ENCODE measurements around the gene GRM4. TPM values are rescaled to one million over a fixed set of nuclear protein-coding genes. Genes with fewer than 3 reads are reported as not detected.
"Not testable (repeated sequence)": the region's sequence is repeated elsewhere in the genome, so short reads cannot be mapped to it uniquely, and the experiment has no call there.

GRM4 gene
- total RNA-seq, 1 donor from 2014 or later: not detected

DNA sequence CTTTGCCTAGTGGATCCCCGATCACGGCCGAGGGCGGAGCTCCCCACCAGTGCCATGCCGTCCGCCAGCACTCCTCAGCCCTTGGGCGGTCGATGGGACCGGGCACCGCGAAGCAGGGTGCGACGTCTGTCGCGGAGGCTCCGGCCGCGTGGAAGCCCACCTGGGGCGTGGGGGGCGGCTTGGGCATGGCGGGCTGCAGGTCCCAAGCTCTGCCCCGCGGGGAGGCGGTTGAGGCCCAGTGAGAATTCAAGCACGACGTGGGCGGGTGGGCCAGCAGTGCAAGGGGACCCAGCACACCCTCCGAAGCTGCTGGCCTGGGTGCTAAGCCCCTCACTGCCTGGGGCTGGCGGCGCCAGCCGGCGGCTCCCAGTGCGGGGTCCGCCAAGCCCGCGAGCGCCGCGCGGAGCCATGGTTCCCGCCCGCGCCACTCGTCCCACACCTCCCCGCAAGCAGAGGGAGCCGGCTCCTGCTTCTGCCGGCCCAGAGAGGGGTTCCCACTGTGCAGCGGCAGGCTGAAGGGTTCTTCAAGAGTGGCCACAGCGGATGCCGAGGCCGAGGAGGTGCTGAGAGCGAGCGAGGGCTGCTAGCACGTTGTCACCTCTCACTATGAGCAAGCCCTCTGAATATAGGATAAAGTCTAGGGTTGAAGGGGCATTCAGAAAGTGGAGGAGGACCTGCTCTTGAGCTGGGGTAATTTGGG, 128.6 kb downstream of the GRM4 start:
- H3K4me3 ChIP-seq (ENCODE audit: low read depth, low read length): no peak overlapping the region
- no peaks in the 10 kb centered on the region for H3K36me3 ChIP-seq (ENCODE audit: control insufficient read depth, insufficient read depth, low read length)
- peaks cover 3% of the 10 kb centered on the region for H3K27me3 ChIP-seq (ENCODE audit: control insufficient read depth, insufficient read depth, low read length)
- TF ChIP-seq, protein P1, sequence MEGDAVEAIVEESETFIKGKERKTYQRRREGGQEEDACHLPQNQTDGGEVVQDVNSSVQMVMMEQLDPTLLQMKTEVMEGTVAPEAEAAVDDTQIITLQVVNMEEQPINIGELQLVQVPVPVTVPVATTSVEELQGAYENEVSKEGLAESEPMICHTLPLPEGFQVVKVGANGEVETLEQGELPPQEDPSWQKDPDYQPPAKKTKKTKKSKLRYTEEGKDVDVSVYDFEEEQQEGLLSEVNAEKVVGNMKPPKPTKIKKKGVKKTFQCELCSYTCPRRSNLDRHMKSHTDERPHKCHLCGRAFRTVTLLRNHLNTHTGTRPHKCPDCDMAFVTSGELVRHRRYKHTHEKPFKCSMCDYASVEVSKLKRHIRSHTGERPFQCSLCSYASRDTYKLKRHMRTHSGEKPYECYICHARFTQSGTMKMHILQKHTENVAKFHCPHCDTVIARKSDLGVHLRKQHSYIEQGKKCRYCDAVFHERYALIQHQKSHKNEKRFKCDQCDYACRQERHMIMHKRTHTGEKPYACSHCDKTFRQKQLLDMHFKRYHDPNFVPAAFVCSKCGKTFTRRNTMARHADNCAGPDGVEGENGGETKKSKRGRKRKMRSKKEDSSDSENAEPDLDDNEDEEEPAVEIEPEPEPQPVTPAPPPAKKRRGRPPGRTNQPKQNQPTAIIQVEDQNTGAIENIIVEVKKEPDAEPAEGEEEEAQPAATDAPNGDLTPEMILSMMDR (IDR thresholded peaks at IDR 0.05; ENCODE audit: insufficient read depth, low read length, severe bottlenecking): no peak
- FAIRE-seq (no peak), DNase-seq (ENCODE audit: low read depth) (no peak)

DNA sequence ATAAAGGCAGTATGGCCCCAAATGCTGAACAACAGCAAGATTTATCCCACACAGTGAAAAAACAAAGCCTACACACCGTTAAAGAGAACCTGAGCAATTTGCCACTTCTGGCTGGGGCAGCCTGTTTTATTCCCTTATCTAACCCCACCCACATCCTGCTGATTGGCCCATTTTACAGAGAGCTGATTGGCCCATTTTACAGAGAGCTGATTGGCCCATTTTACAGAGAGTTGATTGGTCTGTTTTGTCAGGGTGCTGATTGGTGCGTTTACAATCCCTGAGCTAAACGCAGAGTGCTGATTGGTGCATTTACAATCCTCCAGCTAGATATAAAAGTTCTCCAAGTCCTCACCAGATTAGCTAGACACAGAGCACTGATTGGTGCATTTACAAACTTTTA, 129.3 kb downstream of the GRM4 start:
- not testable (repeated sequence) for H3K27me3 ChIP-seq (ENCODE audit: control insufficient read depth, insufficient read depth, low read length); H3K36me3 ChIP-seq (ENCODE audit: control insufficient read depth, insufficient read depth, low read length); DNase-seq (ENCODE audit: low read depth); H3K4me3 ChIP-seq (ENCODE audit: low read depth, low read length)
- peak; percentile 66 for FAIRE-seq

DNA sequence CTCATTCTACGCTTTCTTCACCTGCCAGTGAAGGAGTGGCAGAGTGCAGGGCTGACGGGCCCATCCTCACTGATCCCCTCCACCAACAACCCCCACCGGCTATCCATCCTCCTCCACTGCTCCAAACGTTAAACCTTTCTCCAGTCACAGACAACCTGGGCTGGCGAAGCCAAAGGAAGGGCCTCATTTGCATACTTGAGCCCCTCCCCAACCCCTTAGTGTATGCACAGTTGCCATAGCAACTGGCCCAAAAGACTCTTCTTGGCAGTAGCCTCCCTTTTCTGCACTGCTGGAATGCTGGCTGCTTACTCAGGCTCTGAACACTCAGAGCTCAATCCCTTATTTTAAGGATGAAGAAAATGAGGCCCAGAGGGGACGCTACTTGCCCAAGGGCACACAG, 130.3 kb downstream of the GRM4 start:
- no peaks in the 10 kb centered on the region for H3K27me3 ChIP-seq (ENCODE audit: control insufficient read depth, insufficient read depth, low read length)
- TF ChIP-seq, protein P1 (IDR thresholded peaks at IDR 0.05; ENCODE audit: insufficient read depth, low read length, severe bottlenecking): no peak
- DNase-seq (ENCODE audit: low read depth) (no peak), FAIRE-seq (no peak)
- no peaks in the 10 kb centered on the region for H3K36me3 ChIP-seq (ENCODE audit: control insufficient read depth, insufficient read depth, low read length)
- H3K4me3 ChIP-seq (ENCODE audit: low read depth, low read length): no peak overlapping the region

DNA sequence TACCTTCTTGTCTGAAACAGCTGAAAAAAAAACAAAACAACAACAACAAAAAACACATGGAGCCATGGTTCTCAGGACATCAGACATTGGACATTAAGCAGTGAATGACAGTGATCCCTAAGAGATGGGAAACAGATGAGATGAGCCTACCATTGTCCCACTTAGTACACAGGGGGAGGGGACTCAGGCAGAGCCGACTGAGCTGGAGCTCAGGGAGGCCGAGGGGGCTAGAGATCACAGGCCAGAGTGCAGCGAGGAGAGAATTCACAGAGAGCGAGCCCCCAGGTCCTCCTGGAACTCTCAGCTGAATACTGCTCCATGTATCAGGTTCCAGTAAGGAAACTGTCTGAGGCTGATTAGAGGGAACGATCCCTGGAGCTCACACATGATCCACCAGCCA, 134.6 kb downstream of the GRM4 start:
- no peak overlapping the region for H3K4me3 ChIP-seq (ENCODE audit: low read depth, low read length)
- DNase-seq (ENCODE audit: low read depth) (no peak), FAIRE-seq (no peak)
- TF ChIP-seq, protein P1 (IDR thresholded peaks at IDR 0.05; ENCODE audit: insufficient read depth, low read length, severe bottlenecking): no peak
- no peaks in the 10 kb centered on the region for H3K27me3 ChIP-seq (ENCODE audit: control insufficient read depth, insufficient read depth, low read length)
- H3K36me3 ChIP-seq (ENCODE audit: control insufficient read depth, insufficient read depth, low read length): no peaks in the 10 kb centered on the region

DNA sequence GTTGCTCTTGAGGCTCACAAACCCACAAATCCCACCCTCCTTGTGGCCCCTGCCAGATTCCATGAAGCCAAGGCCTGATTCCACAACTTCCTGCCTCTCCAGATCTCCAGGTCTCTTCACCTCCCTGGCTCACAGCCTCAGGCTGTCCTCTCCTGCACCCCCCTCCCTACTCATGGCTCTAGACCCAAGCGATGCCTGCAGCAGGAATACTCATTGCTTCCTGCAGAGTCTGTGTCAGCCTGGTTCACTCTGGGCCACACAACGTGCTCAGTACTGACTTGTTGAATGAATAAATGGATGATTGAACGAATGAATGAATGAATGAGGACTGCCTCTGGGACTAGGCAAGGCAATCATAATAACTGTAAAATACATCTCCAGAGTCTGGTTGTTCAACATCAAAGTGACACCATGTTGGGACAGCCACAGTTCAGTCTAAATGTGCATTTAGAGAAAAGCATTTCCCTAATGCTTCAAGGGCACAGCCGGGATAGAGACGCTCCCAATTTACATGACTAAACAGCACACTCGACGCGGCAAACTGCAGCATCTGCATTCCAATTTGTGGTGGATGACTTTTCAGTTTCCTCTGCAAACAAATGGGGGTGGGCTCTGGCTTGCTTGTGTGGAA, 139.9 kb downstream of the GRM4 start:
- Histone ChIP-seq H3K36me3 (ENCODE audit: control insufficient read depth, insufficient read depth, low read length) (no peaks in the 10 kb centered on the region), H3K27me3 (ENCODE audit: control insufficient read depth, insufficient read depth, low read length) (no peaks in the 10 kb centered on the region), H3K4me3 (ENCODE audit: low read depth, low read length) (no peak overlapping the region)
- TF ChIP-seq, protein P1 (IDR thresholded peaks at IDR 0.05; ENCODE audit: insufficient read depth, low read length, severe bottlenecking): no peak
- no peak for DNase-seq (ENCODE audit: low read depth)
- FAIRE-seq: no peak

DNA sequence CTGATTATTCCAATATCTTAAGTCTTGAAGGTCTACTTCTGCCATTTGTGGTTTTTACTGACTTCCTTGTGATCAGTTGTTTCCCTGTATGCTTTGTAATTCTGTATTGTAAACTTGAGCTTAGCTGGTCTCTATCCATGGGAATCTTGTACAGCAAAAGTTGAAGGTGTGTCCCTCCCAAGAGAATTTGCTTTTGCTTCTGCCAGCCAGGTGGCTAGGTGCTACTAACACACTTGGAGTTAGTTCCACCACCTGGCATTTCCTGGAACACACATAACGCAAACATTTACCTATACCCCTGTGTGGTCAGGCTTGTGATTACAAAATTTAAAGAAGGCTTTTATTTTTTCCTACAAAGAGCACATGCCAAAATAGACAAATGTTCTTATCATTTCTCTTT, 141.2 kb downstream of the GRM4 start:
- TF ChIP-seq, protein P1 (IDR thresholded peaks at IDR 0.05; ENCODE audit: insufficient read depth, low read length, severe bottlenecking): no peak
- Histone ChIP-seq H3K27me3 (ENCODE audit: control insufficient read depth, insufficient read depth, low read length) (no peaks in the 10 kb centered on the region), H3K36me3 (ENCODE audit: control insufficient read depth, insufficient read depth, low read length) (no peaks in the 10 kb centered on the region), H3K4me3 (ENCODE audit: low read depth, low read length) (no peak overlapping the region)
- DNase-seq (ENCODE audit: low read depth) (no peak), FAIRE-seq (no peak)
